ENCODE data around the gene TAGLN3.

The TAGLN3 gene

DNA sequence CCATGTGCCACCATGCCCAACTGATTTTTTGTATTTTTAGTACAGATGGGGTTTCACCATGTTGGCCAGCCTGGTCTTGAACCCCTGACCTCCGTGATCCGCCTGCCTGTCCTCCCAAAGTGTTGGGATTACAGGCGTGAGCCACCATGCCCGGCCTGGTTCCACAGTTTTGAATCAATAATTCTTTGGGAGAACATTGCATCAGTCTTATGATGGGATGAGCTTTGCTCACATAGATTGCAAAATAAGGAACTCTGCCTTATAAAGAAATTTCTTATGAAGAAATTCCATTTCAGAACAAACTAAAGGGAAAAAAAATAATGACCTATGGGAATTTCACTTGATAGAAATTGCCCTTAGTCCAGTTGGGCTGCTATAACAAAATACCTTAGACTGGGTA lies 20.0 kb downstream of the TAGLN3 start:
- H3F3A ChIP-seq (ENCODE audit: insufficient read depth) = no peaks in the 10 kb centered on the region
- no peaks in the 10 kb centered on the region for H3K36me3 ChIP-seq (ENCODE audit: low read length)
- H3K27me3 ChIP-seq (ENCODE audit: low read length) = no peaks in the 10 kb centered on the region
- no peaks in the 10 kb centered on the region for H3K9me2 ChIP-seq (replicated peaks; ENCODE audit: insufficient read depth, low read length)
- H3K4me2 ChIP-seq (ENCODE audit: low read depth, low read length, poor library complexity, severe bottlenecking) = no peak overlapping the region
- no peak overlapping the region for H2AFZ ChIP-seq (ENCODE audit: low read depth, low read length, severe bottlenecking)
- no peaks in the 10 kb centered on the region for H3K79me2 ChIP-seq (ENCODE audit: insufficient read depth, low read length)
- no peak overlapping the region for H3K9ac ChIP-seq (ENCODE audit: low read length)
- H3K27ac ChIP-seq (ENCODE audit: low read depth, low read length) = no peak overlapping the region
- H4K20me1 ChIP-seq (ENCODE audit: low read depth, low read length) = no peaks in the 10 kb centered on the region
- H3K9me3 ChIP-seq (ENCODE audit: insufficient read depth, low read length) = no peaks in the 10 kb centered on the region
- H3K4me3 ChIP-seq (ENCODE audit: insufficient read depth, low read length, poor library complexity, severe bottlenecking) = no peak overlapping the region
- no peak for TF ChIP-seq CTCF (IDR thresholded peaks at IDR 0.05; ENCODE audit: insufficient read depth, low read length, poor library complexity, severe bottlenecking)
- TF ChIP-seq EZH2phosphoT487 (conservative IDR thresholded peaks at IDR 0.05; ENCODE audit: low read length) = no peak

DNA sequence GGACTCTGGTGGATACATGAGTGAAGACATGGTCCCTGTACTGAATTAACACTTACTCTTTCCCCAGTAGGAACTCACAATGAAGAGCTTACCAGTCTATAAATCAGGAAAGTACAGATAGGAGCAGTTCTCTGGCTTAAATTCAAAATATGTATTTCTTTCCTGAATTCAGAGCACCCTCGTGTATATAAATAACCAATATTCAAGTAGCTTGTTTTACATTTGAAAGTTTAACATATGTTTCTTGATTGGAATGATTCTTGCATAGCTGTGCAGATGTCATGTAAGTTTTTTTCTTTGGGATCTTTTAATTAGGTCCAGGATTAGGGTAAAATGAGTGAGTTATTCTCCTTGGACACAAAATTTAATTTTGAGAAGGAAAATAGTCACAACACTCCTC lies 21.0 kb downstream of the TAGLN3 start:
- H3K36me3 ChIP-seq (ENCODE audit: low read length) = no peaks in the 10 kb centered on the region
- no peak overlapping the region for H3K4me3 ChIP-seq (ENCODE audit: insufficient read depth, low read length, poor library complexity, severe bottlenecking)

DNA sequence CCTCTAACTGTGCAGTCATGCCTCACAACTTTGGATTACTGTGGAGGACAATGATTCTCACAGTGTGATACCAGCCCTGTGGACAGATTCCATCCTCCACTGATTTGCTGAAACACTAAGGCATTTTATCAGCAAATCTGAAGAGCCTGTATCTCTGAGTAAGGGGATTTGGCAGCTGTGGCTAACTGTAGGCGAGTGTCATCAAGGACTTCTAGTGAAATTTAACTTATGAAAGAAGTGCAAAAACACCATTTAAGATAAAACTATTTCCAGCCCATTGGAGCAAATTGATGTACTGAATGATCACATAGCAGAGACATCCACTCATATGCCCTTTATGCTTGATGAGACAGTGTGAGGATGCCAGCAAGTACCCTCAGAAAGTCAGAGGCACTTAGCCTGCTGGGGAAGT lies 22.0 kb downstream of the TAGLN3 start:
- H3K27ac ChIP-seq (ENCODE audit: low read depth, low read length) = no peak overlapping the region
- H3K79me2 ChIP-seq (ENCODE audit: insufficient read depth, low read length) = no peaks in the 10 kb centered on the region
- H4K20me1 ChIP-seq (ENCODE audit: low read depth, low read length) = no peaks in the 10 kb centered on the region
- H3K9me2 ChIP-seq (replicated peaks; ENCODE audit: insufficient read depth, low read length) = no peaks in the 10 kb centered on the region
- H2AFZ ChIP-seq (ENCODE audit: low read depth, low read length, severe bottlenecking) = no peak overlapping the region
- TF ChIP-seq CTCF (IDR thresholded peaks at IDR 0.05; ENCODE audit: insufficient read depth, low read length, poor library complexity, severe bottlenecking) = no peak
- no peak for TF ChIP-seq EZH2phosphoT487 (conservative IDR thresholded peaks at IDR 0.05; ENCODE audit: low read length)
- no peaks in the 10 kb centered on the region for H3K9me3 ChIP-seq (ENCODE audit: insufficient read depth, low read length)
- H3K4me2 ChIP-seq (ENCODE audit: low read depth, low read length, poor library complexity, severe bottlenecking) = no peak overlapping the region
- no peaks in the 10 kb centered on the region for H3F3A ChIP-seq (ENCODE audit: insufficient read depth)
- H3K9ac ChIP-seq (ENCODE audit: low read length) = no peak overlapping the region
- H3K27me3 ChIP-seq (ENCODE audit: low read length) = no peaks in the 10 kb centered on the region
- no peaks in the 10 kb centered on the region for H3K36me3 ChIP-seq (ENCODE audit: low read length)
- no peak overlapping the region for H3K4me3 ChIP-seq (ENCODE audit: insufficient read depth, low read length, poor library complexity, severe bottlenecking)

More for the DNA sequence above, 21.0 kb downstream of the TAGLN3 start:
- Histone ChIP-seq H3F3A (ENCODE audit: insufficient read depth) (no peaks in the 10 kb centered on the region), H3K27ac (ENCODE audit: low read depth, low read length) (no peak overlapping the region), H3K27me3 (ENCODE audit: low read length) (no peaks in the 10 kb centered on the region), H3K9ac (ENCODE audit: low read length) (no peak overlapping the region), H3K9me3 (ENCODE audit: insufficient read depth, low read length) (no peaks in the 10 kb centered on the region), H3K9me2 (replicated peaks; ENCODE audit: insufficient read depth, low read length) (no peaks in the 10 kb centered on the region), H2AFZ (ENCODE audit: low read depth, low read length, severe bottlenecking) (no peak overlapping the region), H3K4me2 (ENCODE audit: low read depth, low read length, poor library complexity, severe bottlenecking) (no peak overlapping the region), H3K79me2 (ENCODE audit: insufficient read depth, low read length) (no peaks in the 10 kb centered on the region), H4K20me1 (ENCODE audit: low read depth, low read length) (no peaks in the 10 kb centered on the region)
- no peak for TF ChIP-seq CTCF (IDR thresholded peaks at IDR 0.05; ENCODE audit: insufficient read depth, low read length, poor library complexity, severe bottlenecking)
- no peak for TF ChIP-seq EZH2phosphoT487 (conservative IDR thresholded peaks at IDR 0.05; ENCODE audit: low read length)

Measured in SU-DHL-6 (cell line).